Upper lobe of left lung (tissue), 4 donors: ENCODE measurements around the gene OSBPL3.

Source experiments
- EP300 ChIP-seq, 4 donors: sonication (generic); formaldehyde crosslinking; IDR thresholded peaks; one replicate each; pipeline ENCODE4 v1.5.1; 2017; ENCODE audit warnings: antibody characterized with exemption in 4 of 4, control low read depth in 2 of 4
- POLR2A ChIP-seq, 4 donors: fragments of 450-650 bp; IDR thresholded peaks; one replicate each; pipeline ENCODE4 v1.5.1; 2016 to 2017; ENCODE audit warnings: antibody characterized with exemption in 4 of 4, mild to moderate bottlenecking in 2 of 4
- POLR2AphosphoS5 ChIP-seq, 2 donors: sonication (generic); formaldehyde crosslinking; IDR thresholded peaks; one replicate each; pipeline ENCODE4 v1.5.1; 2017; ENCODE audit warnings: antibody characterized with exemption in 2 of 2
- TF ChIP-seq, protein P1 (sequence below), 6 experiments: fragments of 450-650 bp in 4 of 6; fragments of 200-600 bp in 2 of 6; sonication (generic) in 2 of 6; IDR thresholded peaks; one replicate each; pipeline ENCODE4 v1.5.1; 2016 to 2019; ENCODE audit warnings: antibody characterized with exemption in 6 of 6

GRCh38 chr7:24908727-24909126 lies 71.3 kb downstream of the OSBPL3 start:
- no peak for TF ChIP-seq POLR2AphosphoS5 (IDR thresholded peaks at IDR 0.05)
- TF ChIP-seq, protein P1, sequence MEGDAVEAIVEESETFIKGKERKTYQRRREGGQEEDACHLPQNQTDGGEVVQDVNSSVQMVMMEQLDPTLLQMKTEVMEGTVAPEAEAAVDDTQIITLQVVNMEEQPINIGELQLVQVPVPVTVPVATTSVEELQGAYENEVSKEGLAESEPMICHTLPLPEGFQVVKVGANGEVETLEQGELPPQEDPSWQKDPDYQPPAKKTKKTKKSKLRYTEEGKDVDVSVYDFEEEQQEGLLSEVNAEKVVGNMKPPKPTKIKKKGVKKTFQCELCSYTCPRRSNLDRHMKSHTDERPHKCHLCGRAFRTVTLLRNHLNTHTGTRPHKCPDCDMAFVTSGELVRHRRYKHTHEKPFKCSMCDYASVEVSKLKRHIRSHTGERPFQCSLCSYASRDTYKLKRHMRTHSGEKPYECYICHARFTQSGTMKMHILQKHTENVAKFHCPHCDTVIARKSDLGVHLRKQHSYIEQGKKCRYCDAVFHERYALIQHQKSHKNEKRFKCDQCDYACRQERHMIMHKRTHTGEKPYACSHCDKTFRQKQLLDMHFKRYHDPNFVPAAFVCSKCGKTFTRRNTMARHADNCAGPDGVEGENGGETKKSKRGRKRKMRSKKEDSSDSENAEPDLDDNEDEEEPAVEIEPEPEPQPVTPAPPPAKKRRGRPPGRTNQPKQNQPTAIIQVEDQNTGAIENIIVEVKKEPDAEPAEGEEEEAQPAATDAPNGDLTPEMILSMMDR (IDR thresholded peaks at IDR 0.05): no peak
- TF ChIP-seq POLR2A (IDR thresholded peaks at IDR 0.05): no peak
- no peak for TF ChIP-seq EP300 (IDR thresholded peaks at IDR 0.05)
